HEK293 (cell line): ENCODE data around the gene TAL1.

ENCODE experiments used
- CTCF ChIP-seq: fragments of 450-650 bp; formaldehyde crosslinking; IDR thresholded peaks from 2 replicates; pipeline ENCODE4 v1.5.1; 2016; ENCODE audit warnings: missing biosample characterization, missing genetic modification characterization
- KLF16 ChIP-seq: fragments of 450-650 bp; formaldehyde crosslinking; IDR thresholded peaks from 2 replicates; pipeline ENCODE4 v1.5.1; 2017; ENCODE audit warnings: missing biosample characterization, missing genetic modification characterization
- YY1 ChIP-seq: fragments of 450-650 bp; formaldehyde crosslinking; IDR thresholded peaks from 2 replicates; pipeline ENCODE4 v1.5.1; 2018; ENCODE audit warnings: missing biosample characterization, missing genetic modification characterization
- ZNF24 ChIP-seq: fragments of 450-650 bp; formaldehyde crosslinking; IDR thresholded peaks from 2 replicates; pipeline ENCODE4 v1.5.1; 2016; ENCODE audit warnings: missing biosample characterization, missing genetic modification characterization
- ZNF274 ChIP-seq, 2 experiments: fragments of 200-500 bp in 1 of 2; fragments of 450-650 bp in 1 of 2; sonication (Bioruptor generic) in 1 of 2; formaldehyde crosslinking in 1 of 2; IDR thresholded peaks; 2 replicates each; pipeline versions ENCODE4 v1.5.1 to v1.6.1; 2014 to 2016; ENCODE audit warnings: borderline replicate concordance in 1 of 2, inconsistent platforms in 1 of 2, low read length in 1 of 2, missing biosample characterization in 1 of 2, missing genetic modification characterization in 1 of 2
- ZNF747 ChIP-seq: fragments of 450-650 bp; formaldehyde crosslinking; IDR thresholded peaks from 2 replicates; pipeline ENCODE4 v1.5.1; 2016; ENCODE audit warnings: missing biosample characterization, missing genetic modification characterization
- ZSCAN30 ChIP-seq: fragments of 450-650 bp; IDR thresholded peaks from 2 replicates; pipeline ENCODE4 v1.5.1; 2018; ENCODE audit warnings: missing biosample characterization, mild to moderate bottlenecking, missing genetic modification characterization, moderate library complexity

GRCh38 chr1:47229886-47230691 is 1.9 kb downstream of the TAL1 start:
- TF ChIP-seq KLF16 (tag by site-specific recombination) (no peak), ZNF274 (IDR thresholded peaks at IDR 0.05; ENCODE audit: low read length) (no peak), ZNF274 (tag by site-specific recombination; IDR thresholded peaks at IDR 0.05; ENCODE audit: borderline replicate concordance) (no peak), ZSCAN30 (tag by site-specific recombination) (no peak), ZNF24 (no peak), ZNF747 (no peak), CTCF (tag by site-specific recombination) (no peak), YY1 (no peak)
